DOHH2 (cell line): ENCODE results near the gene NOP56.

Experiments used
- EZH2phosphoT487 ChIP-seq: fragments of 200-600 bp; sonication (generic); IDR thresholded peaks from 2 replicates; pipeline ENCODE4 v1.6.1; 2017; ENCODE audit warnings: borderline replicate concordance, mild to moderate bottlenecking, antibody characterized with exemption, low read length, moderate library complexity, mixed read lengths
- TF ChIP-seq, protein P1 (sequence below): fragments of 200-600 bp; sonication (generic); IDR thresholded peaks from one replicate; pipeline ENCODE4 v1.5.1; 2014; ENCODE audit warnings: antibody characterized with exemption, mild to moderate bottlenecking, low read depth, low read length; ENCODE audit not compliant: poor library complexity, severe bottlenecking

DNA sequence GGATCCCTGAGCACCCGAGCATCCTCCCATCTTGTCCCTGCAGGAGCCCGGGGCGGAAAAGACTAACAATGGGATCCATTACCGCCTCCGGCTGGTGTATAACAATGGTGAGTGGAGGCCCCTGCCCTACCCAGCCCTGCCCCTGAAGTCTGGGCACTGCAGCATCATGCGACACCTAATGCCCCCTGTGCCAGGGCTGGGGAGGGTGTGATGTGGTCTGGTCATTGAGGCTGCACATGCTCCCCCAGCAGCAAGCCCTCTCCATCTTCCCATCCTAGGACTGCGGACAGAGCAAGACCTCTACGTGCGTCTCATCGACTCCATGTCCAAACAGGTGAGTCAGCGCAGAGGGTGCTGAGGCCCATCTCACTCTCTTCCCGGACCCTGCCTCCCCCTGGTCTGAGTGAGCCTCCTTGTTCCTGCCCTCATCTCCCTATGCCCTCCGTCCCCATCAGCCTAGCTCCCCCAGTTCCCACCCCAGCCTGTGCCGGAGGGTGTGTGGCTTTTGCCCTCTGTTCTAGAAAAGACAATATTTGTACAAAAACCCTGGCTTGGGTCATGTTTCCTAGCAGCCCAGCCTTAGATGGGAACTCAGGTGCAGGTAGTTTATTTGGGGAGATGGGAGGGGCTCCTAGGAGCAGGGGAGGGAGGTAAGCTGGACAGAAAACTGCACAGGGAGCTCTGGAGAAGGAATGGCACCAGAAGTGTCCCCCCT, 53.7 kb downstream of the NOP56 start:
- TF ChIP-seq, protein P1, sequence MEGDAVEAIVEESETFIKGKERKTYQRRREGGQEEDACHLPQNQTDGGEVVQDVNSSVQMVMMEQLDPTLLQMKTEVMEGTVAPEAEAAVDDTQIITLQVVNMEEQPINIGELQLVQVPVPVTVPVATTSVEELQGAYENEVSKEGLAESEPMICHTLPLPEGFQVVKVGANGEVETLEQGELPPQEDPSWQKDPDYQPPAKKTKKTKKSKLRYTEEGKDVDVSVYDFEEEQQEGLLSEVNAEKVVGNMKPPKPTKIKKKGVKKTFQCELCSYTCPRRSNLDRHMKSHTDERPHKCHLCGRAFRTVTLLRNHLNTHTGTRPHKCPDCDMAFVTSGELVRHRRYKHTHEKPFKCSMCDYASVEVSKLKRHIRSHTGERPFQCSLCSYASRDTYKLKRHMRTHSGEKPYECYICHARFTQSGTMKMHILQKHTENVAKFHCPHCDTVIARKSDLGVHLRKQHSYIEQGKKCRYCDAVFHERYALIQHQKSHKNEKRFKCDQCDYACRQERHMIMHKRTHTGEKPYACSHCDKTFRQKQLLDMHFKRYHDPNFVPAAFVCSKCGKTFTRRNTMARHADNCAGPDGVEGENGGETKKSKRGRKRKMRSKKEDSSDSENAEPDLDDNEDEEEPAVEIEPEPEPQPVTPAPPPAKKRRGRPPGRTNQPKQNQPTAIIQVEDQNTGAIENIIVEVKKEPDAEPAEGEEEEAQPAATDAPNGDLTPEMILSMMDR = no peak
- no peak for TF ChIP-seq EZH2phosphoT487
